Natural killer cell (primary cell): ENCODE measurements around the gene LPCAT3. TPM values are rescaled to one million over a fixed set of nuclear protein-coding genes. Genes with fewer than 3 reads are reported as not detected.
"Not testable (repeated sequence)": the region's sequence is repeated elsewhere in the genome, so short reads cannot be mapped to it uniquely, and the experiment has no call there.

Experiments
- ATAC-seq, 3 donors: fragments of 150-1000 bp in 2 of 3; fragments of 200-7000 bp in 1 of 3; cut with Tn5 transposase; 1 replicate in 1 of 3; 2 replicates in 2 of 3; pipeline ENCODE4 v1.10.0; 2021; ENCODE audit warnings: mild to moderate bottlenecking in 2 of 3, moderate library complexity in 2 of 3
- DNase-seq, 2 donors: peaks; one replicate each; pipeline versions ENCODE4 v3.0.0 to v3.0.0-alpha.2; 2013 to 2021; ENCODE audit warnings: mixed read lengths in 1 of 2
- H3K27ac ChIP-seq: one replicate; pipeline ENCODE4 v1.5.1; 2013; ENCODE audit warnings: mild to moderate bottlenecking, low read length
- H3K27me3 ChIP-seq: one replicate; pipeline ENCODE4 v1.6.1; 2013; ENCODE audit warnings: low read length; ENCODE audit not compliant: control insufficient read depth, insufficient read depth
- H3K36me3 ChIP-seq: one replicate; pipeline ENCODE4 v1.6.1; 2013; ENCODE audit warnings: low read length; ENCODE audit not compliant: control insufficient read depth, insufficient read depth
- H3K4me1 ChIP-seq: one replicate; pipeline ENCODE4 v1.6.1; 2013; ENCODE audit warnings: low read length; ENCODE audit not compliant: control insufficient read depth, insufficient read depth
- H3K4me3 ChIP-seq: one replicate; pipeline ENCODE4 v1.5.1; 2013; ENCODE audit warnings: low read length
- H3K9me3 ChIP-seq: one replicate; pipeline ENCODE4 v1.6.1; 2013; ENCODE audit warnings: low read length; ENCODE audit not compliant: control insufficient read depth, insufficient read depth
- H3K27ac Mint-ChIP-seq, 2 donors: one replicate each; pipeline ENCODE4 v1.8.0; 2022; ENCODE audit warnings: mild to moderate bottlenecking in 2 of 2, mixed read lengths in 2 of 2, moderate library complexity in 1 of 2
- H3K27me3 Mint-ChIP-seq, 2 donors: one replicate each; pipeline ENCODE4 v1.8.0; 2022; ENCODE audit warnings: low read depth in 2 of 2, mixed read lengths in 2 of 2
- H3K36me3 Mint-ChIP-seq: one replicate; pipeline ENCODE4 v1.8.0; 2022; ENCODE audit warnings: mixed read lengths
- H3K4me1 Mint-ChIP-seq, 2 donors: one replicate each; pipeline ENCODE4 v1.8.0; 2022; ENCODE audit warnings: mixed read lengths in 2 of 2
- H3K4me3 Mint-ChIP-seq: one replicate; pipeline ENCODE4 v1.8.0; 2022; ENCODE audit warnings: mild to moderate bottlenecking, moderate library complexity, mixed read lengths
- H3K9me3 Mint-ChIP-seq, 2 donors: one replicate each; pipeline ENCODE4 v1.8.0; 2022; ENCODE audit warnings: mixed read lengths in 2 of 2
- WGBS: methylation state at CpG from one replicate; pipeline ENCODE4 v1.1.7; 2013; ENCODE audit warnings: missing lambda C conversion rate; ENCODE audit not compliant: insufficient coverage; 5-methylcytosine and 5-hydroxymethylcytosine counted together
- intact Hi-C: fragments of 100-400 bp; cut with micrococcal nuclease; formaldehyde crosslinking; loops from one replicate; pipeline ENCODE4 v1.14.2; 2022
- total RNA-seq, 4 donors: library from RNA; stranded (reverse); fragments of 120-200 nt in 1 of 4; gene quantifications; one replicate each; pipeline versions ENCODE4 v1.2.3 to v1.2.4, GENCODE V29; 2013 to 2022
- TF ChIP-seq, protein P1 (sequence below): fragments of 200-600 bp; IDR thresholded peaks from one replicate; pipeline ENCODE4 v1.8.0; 2022; ENCODE audit warnings: antibody characterized with exemption

Gene LPCAT3
- total RNA-seq, 3 donors from 2014 or later (not counting 1 experiment from before 2014, with no cell fraction given), result 45.6 to 54.3 (median 45.6) TPM

DNA sequence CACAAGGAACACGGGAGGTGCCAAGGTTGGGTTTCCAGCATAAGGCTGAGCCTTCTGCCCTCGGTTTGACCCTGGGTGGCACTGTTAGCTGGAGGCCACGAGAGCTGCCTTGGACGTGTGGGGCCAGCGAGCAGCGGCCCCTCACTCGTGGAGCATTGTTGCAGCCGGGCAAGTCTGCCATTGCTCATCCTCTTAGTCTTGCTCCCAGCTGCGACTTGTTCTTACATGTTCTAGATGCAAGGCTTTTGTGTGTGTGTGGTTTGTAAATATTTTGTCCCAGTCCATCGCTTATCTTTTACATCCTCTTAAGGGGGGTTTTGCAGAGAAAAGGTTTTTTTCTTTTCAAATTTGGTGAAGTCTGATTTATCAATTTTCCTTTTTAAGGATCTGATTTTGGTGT lies 21.1 kb upstream of the LPCAT3 start:
- Mint-ChIP-seq H3K36me3 (no peaks in the 10 kb centered on the region), H3K4me1 (peaks cover 0 to 6% of the 10 kb centered on the region in 2 donors), H3K27me3 (peaks cover 0 to 3% of the 10 kb centered on the region in 2 donors), H3K9me3 (no peaks in the 10 kb centered on the region), H3K4me3 (no peak overlapping the region), H3K27ac (no peak overlapping the region)
- TF ChIP-seq, protein P1, sequence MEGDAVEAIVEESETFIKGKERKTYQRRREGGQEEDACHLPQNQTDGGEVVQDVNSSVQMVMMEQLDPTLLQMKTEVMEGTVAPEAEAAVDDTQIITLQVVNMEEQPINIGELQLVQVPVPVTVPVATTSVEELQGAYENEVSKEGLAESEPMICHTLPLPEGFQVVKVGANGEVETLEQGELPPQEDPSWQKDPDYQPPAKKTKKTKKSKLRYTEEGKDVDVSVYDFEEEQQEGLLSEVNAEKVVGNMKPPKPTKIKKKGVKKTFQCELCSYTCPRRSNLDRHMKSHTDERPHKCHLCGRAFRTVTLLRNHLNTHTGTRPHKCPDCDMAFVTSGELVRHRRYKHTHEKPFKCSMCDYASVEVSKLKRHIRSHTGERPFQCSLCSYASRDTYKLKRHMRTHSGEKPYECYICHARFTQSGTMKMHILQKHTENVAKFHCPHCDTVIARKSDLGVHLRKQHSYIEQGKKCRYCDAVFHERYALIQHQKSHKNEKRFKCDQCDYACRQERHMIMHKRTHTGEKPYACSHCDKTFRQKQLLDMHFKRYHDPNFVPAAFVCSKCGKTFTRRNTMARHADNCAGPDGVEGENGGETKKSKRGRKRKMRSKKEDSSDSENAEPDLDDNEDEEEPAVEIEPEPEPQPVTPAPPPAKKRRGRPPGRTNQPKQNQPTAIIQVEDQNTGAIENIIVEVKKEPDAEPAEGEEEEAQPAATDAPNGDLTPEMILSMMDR, result no peak
- H3K36me3 ChIP-seq, result no peaks in the 10 kb centered on the region
- H3K27me3 ChIP-seq, result no peaks in the 10 kb centered on the region
- no peak overlapping the region for H3K4me3 ChIP-seq
- no peak for ATAC-seq
- no peak overlapping the region for H3K27ac ChIP-seq
- H3K4me1 ChIP-seq, result no peaks in the 10 kb centered on the region
- DNase-seq, result no peak
- H3K9me3 ChIP-seq, result no peaks in the 10 kb centered on the region
- intact Hi-C loops, result no loop called here
- WGBS, result 90% methylated on average over 8 of the region's 10 CpGs

DNA sequence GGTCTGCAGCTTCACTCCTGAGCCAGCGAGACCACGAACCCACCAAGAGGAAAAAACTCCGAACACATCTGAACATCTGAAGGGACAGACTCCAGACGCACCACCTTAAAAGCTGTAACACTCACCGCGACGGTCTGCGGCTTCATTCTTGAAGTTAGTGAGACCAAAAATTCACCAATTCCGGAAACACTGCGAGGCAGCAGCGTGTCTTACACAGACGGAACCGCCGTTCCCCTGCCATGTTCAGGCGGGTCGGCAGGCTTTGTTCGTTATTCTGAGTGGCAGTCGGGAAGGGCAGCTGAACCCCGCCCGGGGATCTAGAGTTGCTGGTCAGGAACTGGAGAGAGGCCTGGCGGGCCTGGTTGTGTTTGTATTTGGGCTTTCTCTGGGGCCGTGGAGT lies 20.3 kb upstream of the LPCAT3 start:
- Histone ChIP-seq H3K36me3 (no peaks in the 10 kb centered on the region), H3K27me3 (no peaks in the 10 kb centered on the region), H3K9me3 (no peaks in the 10 kb centered on the region), H3K4me1 (no peaks in the 10 kb centered on the region), H3K4me3 (no peak overlapping the region), H3K27ac (no peak overlapping the region)
- H3K27me3 Mint-ChIP-seq, result peaks cover 0 to 3% of the 10 kb centered on the region in 2 donors
- ATAC-seq (no peak), DNase-seq (no peak)
- peak overlapping the region in 1 of 2 donors; percentile 16 for H3K27ac Mint-ChIP-seq
- intact Hi-C loops, result no loop called here
- no peak overlapping the region for H3K4me3 Mint-ChIP-seq
- TF ChIP-seq, protein P1, result no peak
- H3K4me1 Mint-ChIP-seq, result peaks cover 0 to 6% of the 10 kb centered on the region in 2 donors
- H3K9me3 Mint-ChIP-seq, result no peaks in the 10 kb centered on the region
- 94% methylated on average over 22 of the region's 22 CpGs for WGBS
- H3K36me3 Mint-ChIP-seq, result no peaks in the 10 kb centered on the region

DNA sequence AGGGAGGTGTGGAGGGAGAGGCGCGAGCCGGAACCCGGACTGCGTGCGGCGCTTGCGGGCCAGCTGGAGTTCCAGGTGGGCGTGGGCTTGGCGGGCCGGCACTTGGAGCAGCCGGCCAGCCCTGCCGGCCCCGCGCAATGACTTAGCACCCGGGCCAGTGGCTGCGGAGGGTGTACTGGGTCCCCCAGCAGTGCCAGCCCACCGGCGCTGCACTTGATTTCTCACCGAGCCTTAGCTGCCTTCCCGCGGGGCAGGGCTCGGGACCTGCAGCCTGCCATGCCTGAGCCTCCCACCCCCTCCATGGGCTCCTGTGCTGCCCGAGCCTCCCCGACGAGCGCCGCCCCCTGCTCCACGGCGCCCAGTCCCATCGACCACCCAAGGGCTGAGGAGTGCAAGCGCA lies 19.1 kb upstream of the LPCAT3 start:
- WGBS, result 96% methylated on average over 32 of the region's 32 CpGs
- H3K4me3 ChIP-seq, H3K36me3 Mint-ChIP-seq, H3K9me3 Mint-ChIP-seq, H3K4me1 ChIP-seq, ATAC-seq, intact Hi-C loops, DNase-seq, H3K27me3 ChIP-seq, H3K4me3 Mint-ChIP-seq, H3K27me3 Mint-ChIP-seq, H3K36me3 ChIP-seq, H3K27ac ChIP-seq, H3K9me3 ChIP-seq, H3K27ac Mint-ChIP-seq, H3K4me1 Mint-ChIP-seq: not testable (repeated sequence)

DNA sequence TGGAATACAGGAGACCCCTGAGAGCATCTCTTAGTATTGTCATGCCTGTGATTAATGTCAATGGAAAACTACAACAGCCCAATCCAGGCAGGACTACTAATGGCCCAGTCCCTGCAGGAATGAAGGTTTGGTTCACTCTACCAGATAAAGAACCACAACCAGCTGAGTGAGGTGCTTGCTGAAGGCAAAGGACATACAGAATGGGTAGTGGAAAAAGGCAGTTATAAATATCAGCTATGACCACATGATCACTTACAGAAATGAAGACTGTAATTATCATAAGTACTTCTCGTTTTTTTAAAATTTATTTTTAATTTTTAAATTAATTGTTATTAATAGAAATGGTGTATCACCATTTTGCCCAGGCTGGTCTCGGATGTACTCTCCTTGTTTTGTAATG lies 17.2 kb upstream of the LPCAT3 start:
- Mint-ChIP-seq H3K9me3 (no peaks in the 10 kb centered on the region), H3K4me1 (peaks cover 0 to 6% of the 10 kb centered on the region in 2 donors), H3K4me3 (no peak overlapping the region), H3K36me3 (no peaks in the 10 kb centered on the region), H3K27me3 (peaks cover 3 to 7% of the 10 kb centered on the region in 2 donors), H3K27ac (no peak overlapping the region)
- no peaks in the 10 kb centered on the region for H3K4me1 ChIP-seq
- H3K27ac ChIP-seq, result no peak overlapping the region
- no peaks in the 10 kb centered on the region for H3K27me3 ChIP-seq
- TF ChIP-seq, protein P1, result no peak
- ATAC-seq (no peak), DNase-seq (no peak)
- WGBS, result no CpG with 5 or more reads among the region's 2 CpGs
- H3K9me3 ChIP-seq, result no peaks in the 10 kb centered on the region
- intact Hi-C loops, result no loop called here
- no peak overlapping the region for H3K4me3 ChIP-seq
- no peaks in the 10 kb centered on the region for H3K36me3 ChIP-seq
